ENCODE measurements around the gene CYB5A.

The CYB5A gene

GRCh38 chr18:74248595-74248994 is 43.2 kb downstream of the CYB5A start:
- no peaks in the 10 kb centered on the region for H3K79me2 ChIP-seq (ENCODE audit: control insufficient read depth, insufficient read depth, low read length, poor library complexity)
- H3K23ac ChIP-seq (ENCODE audit: low read length), result no peak overlapping the region
- no peak overlapping the region for H2BK5ac ChIP-seq (ENCODE audit: low read depth, low read length, poor library complexity)
- no peaks in the 10 kb centered on the region for H3K79me1 ChIP-seq (ENCODE audit: low read length)
- H3K4me2 ChIP-seq (ENCODE audit: low read length), result no peak overlapping the region
- no peak overlapping the region for H3K27ac ChIP-seq (ENCODE audit: low read depth, low read length)
- no peaks in the 10 kb centered on the region for H3K27me3 ChIP-seq (ENCODE audit: insufficient read depth, low read length)
- H2BK120ac ChIP-seq (ENCODE audit: insufficient read depth, low read length, poor library complexity), result no peak overlapping the region
- H4K91ac ChIP-seq (ENCODE audit: low read depth, low read length), result no peak overlapping the region
- H3K4ac ChIP-seq (ENCODE audit: low read depth, low read length), result no peak overlapping the region
- no peak overlapping the region for H3K14ac ChIP-seq (ENCODE audit: low read length)
- H2BK12ac ChIP-seq (ENCODE audit: low read length), result no peak overlapping the region
- H3K18ac ChIP-seq (ENCODE audit: low read length), result no peak overlapping the region
- H3K36me3 ChIP-seq (ENCODE audit: control insufficient read depth in 1 of 2, insufficient read depth in 2 of 2, low read length in 2 of 2), result no peaks in the 10 kb centered on the region
- H3K9ac ChIP-seq (ENCODE audit: low read length), result no peak overlapping the region
- DNase-seq, result no peak
- no peak overlapping the region for H2AFZ ChIP-seq (ENCODE audit: insufficient read depth, low read length, poor library complexity)
- H4K12ac ChIP-seq (ENCODE audit: low read depth, low read length), result no peak overlapping the region
- no peak overlapping the region for H4K8ac ChIP-seq (ENCODE audit: low read depth, low read length)
- no peak overlapping the region for H3K4me3 ChIP-seq (ENCODE audit: low read depth, low read length)
- no CpG with 5 or more reads among the region's 4 CpGs for WGBS (ENCODE audit: extremely low coverage, insufficient coverage, insufficient read length)
- H2AK5ac ChIP-seq (ENCODE audit: low read length), result no peak overlapping the region
- peaks cover 0 to 5% of the 10 kb centered on the region in 2 experiments for H3K4me1 ChIP-seq (ENCODE audit: control insufficient read depth in 1 of 2, insufficient read depth in 2 of 2, low read length in 2 of 2)
- no peaks in the 10 kb centered on the region for H3K9me3 ChIP-seq (ENCODE audit: insufficient read depth, low read depth, low read length)

DNA sequence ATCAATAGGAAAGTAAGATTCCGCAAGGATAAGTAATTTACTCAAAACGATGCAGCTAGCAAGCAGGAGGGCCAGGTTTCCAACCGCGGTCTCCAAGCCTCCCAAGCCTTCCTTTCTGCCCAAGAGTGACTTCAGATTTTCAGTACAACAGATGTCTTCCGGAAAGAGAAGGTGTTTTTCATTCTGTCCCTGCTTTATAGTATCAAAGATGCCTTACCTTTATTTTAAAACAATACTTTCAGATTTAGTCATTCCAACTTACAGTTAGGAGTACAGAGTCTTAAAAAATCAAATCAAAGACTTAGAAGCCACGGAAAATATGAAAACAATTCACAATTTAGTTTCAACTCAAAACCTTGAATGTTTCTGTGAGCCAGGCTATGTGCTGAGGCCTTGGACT is 43.6 kb downstream of the CYB5A start:
- H2BK120ac ChIP-seq (ENCODE audit: insufficient read depth, low read length, poor library complexity), result no peak overlapping the region
- no peak overlapping the region for H3K14ac ChIP-seq (ENCODE audit: low read length)
- H2BK12ac ChIP-seq (ENCODE audit: low read length), result no peak overlapping the region
- WGBS (ENCODE audit: extremely low coverage, insufficient coverage, insufficient read length), result no CpG with 5 or more reads among the region's 6 CpGs
- no peaks in the 10 kb centered on the region for H3K9me3 ChIP-seq (ENCODE audit: insufficient read depth, low read depth, low read length)
- H4K12ac ChIP-seq (ENCODE audit: low read depth, low read length), result no peak overlapping the region
- H3K79me2 ChIP-seq (ENCODE audit: control insufficient read depth, insufficient read depth, low read length, poor library complexity), result no peaks in the 10 kb centered on the region
- no peak overlapping the region for H2AK5ac ChIP-seq (ENCODE audit: low read length)
- H3K36me3 ChIP-seq (ENCODE audit: control insufficient read depth in 1 of 2, insufficient read depth in 2 of 2, low read length in 2 of 2), result no peaks in the 10 kb centered on the region
- H4K91ac ChIP-seq (ENCODE audit: low read depth, low read length), result no peak overlapping the region
- no peak overlapping the region for H3K23ac ChIP-seq (ENCODE audit: low read length)
- H4K8ac ChIP-seq (ENCODE audit: low read depth, low read length), result no peak overlapping the region
- H3K27me3 ChIP-seq (ENCODE audit: insufficient read depth, low read length), result no peaks in the 10 kb centered on the region
- no peak overlapping the region for H3K4me2 ChIP-seq (ENCODE audit: low read length)
- peaks cover 0 to 5% of the 10 kb centered on the region in 2 experiments for H3K4me1 ChIP-seq (ENCODE audit: control insufficient read depth in 1 of 2, insufficient read depth in 2 of 2, low read length in 2 of 2)
- no peak for DNase-seq
- no peak overlapping the region for H2BK5ac ChIP-seq (ENCODE audit: low read depth, low read length, poor library complexity)
- H3K4ac ChIP-seq (ENCODE audit: low read depth, low read length), result no peak overlapping the region
- H2AFZ ChIP-seq (ENCODE audit: insufficient read depth, low read length, poor library complexity), result no peak overlapping the region
- H3K79me1 ChIP-seq (ENCODE audit: low read length), result no peaks in the 10 kb centered on the region
- H3K27ac ChIP-seq (ENCODE audit: low read depth, low read length), result no peak overlapping the region
- H3K9ac ChIP-seq (ENCODE audit: low read length), result no peak overlapping the region
- H3K18ac ChIP-seq (ENCODE audit: low read length), result no peak overlapping the region
- H3K4me3 ChIP-seq (ENCODE audit: low read depth, low read length), result no peak overlapping the region

DNA sequence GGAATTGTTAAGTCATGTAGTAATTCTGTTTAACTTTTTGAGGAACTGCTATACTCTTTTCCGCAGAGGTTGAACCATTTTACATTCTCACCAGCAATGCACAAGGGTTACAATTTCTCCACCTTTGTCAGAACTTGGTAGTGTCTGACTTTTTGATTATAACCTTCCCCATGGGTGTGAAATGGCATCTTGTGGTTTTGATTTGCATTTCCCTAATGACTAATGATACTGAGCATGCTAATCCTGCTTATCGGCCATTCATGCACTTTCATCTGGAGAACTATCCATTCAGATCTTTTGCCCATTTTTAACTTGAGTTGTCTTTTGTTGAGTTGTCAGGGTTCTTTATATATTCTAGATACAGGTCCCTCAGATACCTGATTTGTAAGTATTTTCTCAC is 47.2 kb downstream of the CYB5A start:
- no peak overlapping the region for H2BK5ac ChIP-seq (ENCODE audit: low read depth, low read length, poor library complexity)
- H3K14ac ChIP-seq (ENCODE audit: low read length), result no peak overlapping the region
- no peak overlapping the region for H3K4ac ChIP-seq (ENCODE audit: low read depth, low read length)
- no peaks in the 10 kb centered on the region for H3K36me3 ChIP-seq (ENCODE audit: control insufficient read depth in 1 of 2, insufficient read depth in 2 of 2, low read length in 2 of 2)
- H3K4me1 ChIP-seq (ENCODE audit: control insufficient read depth in 1 of 2, insufficient read depth in 2 of 2, low read length in 2 of 2), result no peaks in the 10 kb centered on the region
- H3K79me2 ChIP-seq (ENCODE audit: control insufficient read depth, insufficient read depth, low read length, poor library complexity), result no peaks in the 10 kb centered on the region
- no peak overlapping the region for H3K4me3 ChIP-seq (ENCODE audit: low read depth, low read length)
- H4K91ac ChIP-seq (ENCODE audit: low read depth, low read length), result no peak overlapping the region
- H3K4me2 ChIP-seq (ENCODE audit: low read length), result no peak overlapping the region
- no peak overlapping the region for H4K8ac ChIP-seq (ENCODE audit: low read depth, low read length)
- H3K23ac ChIP-seq (ENCODE audit: low read length), result no peak overlapping the region
- no peaks in the 10 kb centered on the region for H3K27me3 ChIP-seq (ENCODE audit: insufficient read depth, low read length)
- WGBS (ENCODE audit: extremely low coverage, insufficient coverage, insufficient read length), result no CpG with 5 or more reads among the region's 2 CpGs
- H3K9ac ChIP-seq (ENCODE audit: low read length), result no peak overlapping the region
- H3K18ac ChIP-seq (ENCODE audit: low read length), result no peak overlapping the region
- no peak for DNase-seq
- no peak overlapping the region for H2BK12ac ChIP-seq (ENCODE audit: low read length)
- H2BK120ac ChIP-seq (ENCODE audit: insufficient read depth, low read length, poor library complexity), result no peak overlapping the region
- no peak overlapping the region for H2AFZ ChIP-seq (ENCODE audit: insufficient read depth, low read length, poor library complexity)
- H4K12ac ChIP-seq (ENCODE audit: low read depth, low read length), result no peak overlapping the region
- H3K9me3 ChIP-seq (ENCODE audit: insufficient read depth, low read depth, low read length), result no peaks in the 10 kb centered on the region
- no peaks in the 10 kb centered on the region for H3K79me1 ChIP-seq (ENCODE audit: low read length)
- no peak overlapping the region for H3K27ac ChIP-seq (ENCODE audit: low read depth, low read length)
- no peak overlapping the region for H2AK5ac ChIP-seq (ENCODE audit: low read length)

GRCh38 chr18:74243127-74243526 is 48.6 kb downstream of the CYB5A start:
- no peak overlapping the region for H4K12ac ChIP-seq (ENCODE audit: low read depth, low read length)
- H3K9ac ChIP-seq (ENCODE audit: low read length), result no peak overlapping the region
- no peaks in the 10 kb centered on the region for H3K36me3 ChIP-seq (ENCODE audit: control insufficient read depth in 1 of 2, insufficient read depth in 2 of 2, low read length in 2 of 2)
- no peak overlapping the region for H3K27ac ChIP-seq (ENCODE audit: low read depth, low read length)
- no peak overlapping the region for H3K18ac ChIP-seq (ENCODE audit: low read length)
- H3K27me3 ChIP-seq (ENCODE audit: insufficient read depth, low read length), result no peaks in the 10 kb centered on the region
- no peaks in the 10 kb centered on the region for H3K9me3 ChIP-seq (ENCODE audit: insufficient read depth, low read depth, low read length)
- no peak overlapping the region for H2BK12ac ChIP-seq (ENCODE audit: low read length)
- H2BK120ac ChIP-seq (ENCODE audit: insufficient read depth, low read length, poor library complexity), result no peak overlapping the region
- no peak overlapping the region for H3K14ac ChIP-seq (ENCODE audit: low read length)
- no peak overlapping the region for H2BK5ac ChIP-seq (ENCODE audit: low read depth, low read length, poor library complexity)
- H3K79me2 ChIP-seq (ENCODE audit: control insufficient read depth, insufficient read depth, low read length, poor library complexity), result no peaks in the 10 kb centered on the region
- no peaks in the 10 kb centered on the region for H3K4me1 ChIP-seq (ENCODE audit: control insufficient read depth in 1 of 2, insufficient read depth in 2 of 2, low read length in 2 of 2)
- no peak overlapping the region for H2AK5ac ChIP-seq (ENCODE audit: low read length)
- H4K8ac ChIP-seq (ENCODE audit: low read depth, low read length), result no peak overlapping the region
- H4K91ac ChIP-seq (ENCODE audit: low read depth, low read length), result no peak overlapping the region
- no peak for DNase-seq
- WGBS (ENCODE audit: extremely low coverage, insufficient coverage, insufficient read length), result no CpG with 5 or more reads among the region's 4 CpGs
- H3K4me2 ChIP-seq (ENCODE audit: low read length), result no peak overlapping the region
- H2AFZ ChIP-seq (ENCODE audit: insufficient read depth, low read length, poor library complexity), result no peak overlapping the region
- H3K4ac ChIP-seq (ENCODE audit: low read depth, low read length), result no peak overlapping the region
- H3K23ac ChIP-seq (ENCODE audit: low read length), result no peak overlapping the region
- H3K4me3 ChIP-seq (ENCODE audit: low read depth, low read length), result no peak overlapping the region
- no peaks in the 10 kb centered on the region for H3K79me1 ChIP-seq (ENCODE audit: low read length)
